Measurements from ENCODE around the gene NUSAP1. TPM values are rescaled to one million over a fixed set of nuclear protein-coding genes. Genes with fewer than 3 reads are reported as not detected.
"Not testable (repeated sequence)": the region's sequence is repeated elsewhere in the genome, so short reads cannot be mapped to it uniquely, and the experiment has no call there.

The NUSAP1 gene
- polyA plus RNA-seq (ENCODE audit: insufficient read length), result 29.6 TPM

GRCh38 chr15:41332194-41333025, at the start of gene NUSAP1, which contains the start of gene OIP5:
TSS of gene NUSAP1 (plus strand) at chr15:41332881. CDS start at chr15:41332958, 77 bp downstream.
TSS of gene OIP5 (minus strand) at chr15:41332591. CDS start at chr15:41332561, 30 bp downstream.
- DNase-seq (ENCODE audit: low read depth), result peak; percentile 99

- not testable (repeated sequence) for DNase-seq (ENCODE audit: low read depth)
Observed at GRCh38 chr15:41282980-41283652, 49.6 kb upstream of the NUSAP1 start.

- peak; percentile 99 for DNase-seq (ENCODE audit: low read depth)
Observed at GRCh38 chr15:41283653-41284426, 48.8 kb upstream of the NUSAP1 start.

- no peak for DNase-seq (ENCODE audit: low read depth)
Observed at GRCh38 chr15:41284427-41285177, 48.1 kb upstream of the NUSAP1 start.

GRCh38 chr15:41285285-41285684, 47.4 kb upstream of the NUSAP1 start:
- DNase-seq (ENCODE audit: low read depth), result no peak

GRCh38 chr15:41286665-41287333, 45.9 kb upstream of the NUSAP1 start:
- no peak for DNase-seq (ENCODE audit: low read depth)

GRCh38 chr15:41288464-41288863, 44.2 kb upstream of the NUSAP1 start:
- DNase-seq (ENCODE audit: low read depth), result no peak

GRCh38 chr15:41289953-41290352, 42.7 kb upstream of the NUSAP1 start:
- no peak for DNase-seq (ENCODE audit: low read depth)

GRCh38 chr15:41291065-41291631, 41.5 kb upstream of the NUSAP1 start:
- DNase-seq (ENCODE audit: low read depth), result no peak

- DNase-seq (ENCODE audit: low read depth), result no peak
Observed at GRCh38 chr15:41292521-41292920, 40.2 kb upstream of the NUSAP1 start.

- not testable (repeated sequence) for DNase-seq (ENCODE audit: low read depth)
Observed at GRCh38 chr15:41301139-41301538, 31.5 kb upstream of the NUSAP1 start.

- no peak for DNase-seq (ENCODE audit: low read depth)
Observed at GRCh38 chr15:41301587-41301986, 31.1 kb upstream of the NUSAP1 start.

GRCh38 chr15:41304149-41304770, 28.4 kb upstream of the NUSAP1 start:
- no peak for DNase-seq (ENCODE audit: low read depth)

GRCh38 chr15:41307679-41308078, 25.0 kb upstream of the NUSAP1 start:
- DNase-seq (ENCODE audit: low read depth), result no peak

- DNase-seq (ENCODE audit: low read depth), result no peak
Observed at GRCh38 chr15:41309226-41309905, 23.3 kb upstream of the NUSAP1 start.

GRCh38 chr15:41320805-41321330, 11.8 kb upstream of the NUSAP1 start:
- not testable (repeated sequence) for DNase-seq (ENCODE audit: low read depth)

GRCh38 chr15:41323611-41324010, 9.1 kb upstream of the NUSAP1 start:
- DNase-seq (ENCODE audit: low read depth), result no peak

GRCh38 chr15:41331281-41331680, 1.4 kb upstream of the NUSAP1 start:
- no peak for DNase-seq (ENCODE audit: low read depth)

- no peak for DNase-seq (ENCODE audit: low read depth)
Observed at GRCh38 chr15:41331833-41332193, 868 bp upstream of the NUSAP1 start.
